RWPE2 (cell line): Measurements from ENCODE around the gene ZNF561.

Experiments
- ATAC-seq: fragments of 200-7000 bp; cut with Tn5 transposase; 3 replicates; pipeline ENCODE4 v1.9.1; 2021; ENCODE audit warnings: low read depth
- DNase-seq: peaks from one replicate; pipeline ENCODE4 v3.0.0-alpha.2; 2020; ENCODE audit warnings: low spot score
- H3K27ac ChIP-seq: fragments of 450-650 bp; 2 replicates; pipeline ENCODE4 v1.5.1; 2017; ENCODE audit warnings: mild to moderate bottlenecking; ENCODE audit not compliant: poor library complexity, severe bottlenecking
- H3K27me3 ChIP-seq: fragments of 250-450 bp; sonication (Bioruptor Pico); 2 replicates; pipeline ENCODE4 v1.5.1; 2021; ENCODE audit warnings: mild to moderate bottlenecking, moderate library complexity; ENCODE audit not compliant: insufficient read depth, poor library complexity, severe bottlenecking
- H3K36me3 ChIP-seq: fragments of 250-450 bp; sonication (Bioruptor Pico); 2 replicates; pipeline ENCODE4 v1.5.1; 2020; ENCODE audit warnings: low read depth, mild to moderate bottlenecking, moderate library complexity
- H3K4me1 ChIP-seq: fragments of 250-450 bp; sonication (Bioruptor Pico); 2 replicates; pipeline ENCODE4 v1.5.1; 2021; ENCODE audit warnings: mild to moderate bottlenecking, moderate library complexity; ENCODE audit not compliant: insufficient read depth, poor library complexity, severe bottlenecking
- H3K4me3 ChIP-seq: fragments of 250-450 bp; sonication (Bioruptor Pico); 2 replicates; pipeline ENCODE4 v1.5.1; 2021; ENCODE audit warnings: mild to moderate bottlenecking, moderate library complexity; ENCODE audit not compliant: severe bottlenecking
- H3K9me3 ChIP-seq: fragments of 250-450 bp; sonication (Bioruptor Pico); 2 replicates; pipeline ENCODE4 v1.5.1; 2021; ENCODE audit warnings: mild to moderate bottlenecking, moderate library complexity; ENCODE audit not compliant: severe bottlenecking
- CTCF ChIP-seq: fragments of 450-650 bp; IDR thresholded peaks from one replicate; pipeline ENCODE4 v1.5.1; 2017; ENCODE audit warnings: mild to moderate bottlenecking, moderate library complexity; ENCODE audit not compliant: poor library complexity, severe bottlenecking

ZNF561 gene

GRCh38 chr19:9636018-9636417 lies 15.0 kb upstream of the ZNF561 start:
- Histone ChIP-seq H3K4me3 (no peak overlapping the region), H3K4me1 (no peaks in the 10 kb centered on the region), H3K9me3 (no peaks in the 10 kb centered on the region), H3K27ac (no peak overlapping the region), H3K27me3 (no peaks in the 10 kb centered on the region), H3K36me3 (peaks cover 41% of the 10 kb centered on the region)
- TF ChIP-seq CTCF: no peak
- ATAC-seq (no peak), DNase-seq (no peak)

GRCh38 chr19:9627856-9628255 lies 6.8 kb upstream of the ZNF561 start:
- TF ChIP-seq CTCF: no peak
- Histone ChIP-seq H3K27me3 (no peaks in the 10 kb centered on the region), H3K4me1 (peaks cover 5% of the 10 kb centered on the region), H3K36me3 (peaks cover 31% of the 10 kb centered on the region), H3K4me3 (no peak overlapping the region), H3K9me3 (no peaks in the 10 kb centered on the region), H3K27ac (no peak overlapping the region)
- ATAC-seq: no peak
- DNase-seq: no peak

- H3K9me3 ChIP-seq: no peaks in the 10 kb centered on the region
- 0 out of 3 replicates have a peak, but pooled peaks have one; percentile 14 for ATAC-seq
- H3K36me3 ChIP-seq: peaks cover 48% of the 10 kb centered on the region
- no peak for TF ChIP-seq CTCF
- H3K4me3 ChIP-seq: peak overlapping the region; percentile 67
- H3K27ac ChIP-seq: peak overlapping the region; percentile 93
- peaks cover 17% of the 10 kb centered on the region for H3K4me1 ChIP-seq
- H3K27me3 ChIP-seq: no peaks in the 10 kb centered on the region
- DNase-seq: no peak
Measured at GRCh38 chr19:9622531-9622930, 1.5 kb upstream of the ZNF561 start.

GRCh38 chr19:9620842-9621155 lies 233 bp downstream of the ZNF561 start:
- no peak for DNase-seq
- Histone ChIP-seq H3K4me3 (peak overlapping the region; percentile 67), H3K36me3 (peaks cover 65% of the 10 kb centered on the region), H3K27ac (peak overlapping the region; percentile 93), H3K9me3 (no peaks in the 10 kb centered on the region), H3K27me3 (no peaks in the 10 kb centered on the region), H3K4me1 (peaks cover 17% of the 10 kb centered on the region)
- no peak for TF ChIP-seq CTCF
- no peak; the same call in 2 of the 3 replicates for ATAC-seq

- DNase-seq (no peak), ATAC-seq (no peak)
- no peak overlapping the region for H3K4me3 ChIP-seq
- no peaks in the 10 kb centered on the region for H3K27me3 ChIP-seq
- peaks cover 4% of the 10 kb centered on the region for H3K4me1 ChIP-seq
- H3K9me3 ChIP-seq: peaks cover 19% of the 10 kb centered on the region
- no peak for TF ChIP-seq CTCF
- H3K27ac ChIP-seq: no peak overlapping the region
- peaks cover 99% of the 10 kb centered on the region for H3K36me3 ChIP-seq
Measured at GRCh38 chr19:9615844-9616243, 5.2 kb downstream of the ZNF561 start.
